ENCODE data around the gene RC3H2. TPM values are rescaled to one million over a fixed set of nuclear protein-coding genes. Genes with fewer than 3 reads are reported as not detected.
"Not testable (repeated sequence)": the region's sequence is repeated elsewhere in the genome, so short reads cannot be mapped to it uniquely, and the experiment has no call there.

RC3H2 gene
- total RNA-seq, 1 donor from 2014 or later = 33.8 TPM

DNA sequence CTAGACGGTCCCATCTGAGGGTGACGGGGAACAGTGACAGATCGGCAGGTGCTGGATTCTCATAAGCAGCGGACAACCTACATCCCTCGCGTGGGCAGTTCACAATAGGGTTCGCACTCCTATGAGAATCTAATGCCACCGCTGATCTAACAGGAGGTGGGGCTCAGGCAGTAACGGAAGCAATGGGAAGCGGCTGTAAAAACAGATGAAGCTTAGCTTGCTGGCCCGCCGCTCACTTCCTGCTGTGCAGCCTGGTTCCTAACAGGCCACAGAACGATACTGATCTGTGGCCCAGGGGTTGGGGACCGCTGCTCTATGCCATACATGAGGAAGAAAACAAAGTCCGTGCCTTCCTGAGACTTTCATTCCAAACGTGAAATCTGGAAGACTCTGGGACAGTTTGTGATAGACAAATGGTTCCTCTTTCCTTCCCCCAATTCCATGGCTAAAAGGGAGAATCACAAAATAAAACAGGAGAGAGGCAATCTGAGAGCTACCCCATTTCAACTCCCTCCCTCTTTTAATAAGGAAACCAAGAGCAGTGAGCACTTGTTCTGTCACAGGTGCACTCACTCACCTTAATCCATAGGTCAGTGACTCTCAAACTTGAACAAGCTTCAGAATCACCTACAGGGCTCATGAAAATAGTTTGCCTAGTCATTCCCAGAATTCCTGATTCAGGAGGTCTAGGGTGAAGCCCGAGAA is 88.8 kb downstream of the RC3H2 start:
- peak; percentile 71 for ATAC-seq (ENCODE audit: poor library complexity)
- DNase-seq = peak; percentile 67
- intact Hi-C loops (cut with DNase I) = loop anchor here (10.0 kb wide), 2 partner anchors 442 to 692 kb away; partner anchors contain the start of gene PTGS1

DNA sequence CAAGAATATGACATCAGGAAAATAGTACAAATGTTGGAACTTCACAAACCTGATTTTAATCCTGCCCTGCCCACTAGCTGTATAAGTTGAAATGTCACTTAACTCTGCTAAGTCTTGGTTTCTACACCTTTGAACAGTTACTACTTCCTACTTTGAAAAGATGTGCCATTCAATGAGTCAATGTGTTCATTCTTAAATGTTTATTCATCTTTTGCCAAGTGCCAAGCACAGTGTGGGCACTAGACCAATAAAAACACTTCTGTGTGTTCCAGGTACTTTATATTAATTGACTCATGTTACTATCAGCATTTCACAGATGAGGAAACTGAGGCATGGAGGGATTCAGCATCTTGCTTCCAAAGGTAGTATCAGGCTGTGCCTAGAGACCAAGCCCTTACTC is 89.6 kb downstream of the RC3H2 start:
- intact Hi-C loops (cut with DNase I) = loop anchor here (10.0 kb wide), 2 partner anchors 441 to 691 kb away; partner anchors contain the start of gene PTGS1
- ATAC-seq (ENCODE audit: poor library complexity) (no peak), DNase-seq (no peak)

GRCh38 chr9:122814545-122814944 is 90.6 kb downstream of the RC3H2 start:
- intact Hi-C loops (cut with DNase I) = loop anchor here (10.0 kb wide), 2 partner anchors 440 to 690 kb away; partner anchors contain the start of gene PTGS1
- no peak for DNase-seq
- no peak for ATAC-seq (ENCODE audit: poor library complexity)

DNA sequence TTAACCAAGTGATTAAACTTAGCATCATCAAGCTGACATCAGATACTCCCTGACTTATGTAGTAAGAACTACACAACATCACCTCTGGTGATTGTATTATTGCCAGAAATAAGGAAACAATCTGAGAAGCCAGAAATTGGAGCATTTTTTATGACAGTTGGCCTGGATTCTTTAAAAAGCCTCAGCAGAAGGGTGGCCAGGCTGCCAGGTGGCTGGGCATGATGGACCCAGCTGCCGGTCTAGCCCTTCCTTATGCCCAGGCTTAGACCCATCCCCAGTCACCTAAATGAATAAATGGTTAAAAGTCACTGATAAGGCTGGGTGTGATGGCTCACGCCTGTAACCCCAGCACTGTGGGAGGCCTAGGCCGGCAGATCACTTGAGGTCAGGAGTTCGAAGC is 92.4 kb downstream of the RC3H2 start:
- ATAC-seq (ENCODE audit: poor library complexity) = no peak
- no peak for DNase-seq
- intact Hi-C loops (cut with DNase I) = loop anchor here (10.0 kb wide), 2 partner anchors 438 to 688 kb away; partner anchors contain the start of gene PTGS1

DNA sequence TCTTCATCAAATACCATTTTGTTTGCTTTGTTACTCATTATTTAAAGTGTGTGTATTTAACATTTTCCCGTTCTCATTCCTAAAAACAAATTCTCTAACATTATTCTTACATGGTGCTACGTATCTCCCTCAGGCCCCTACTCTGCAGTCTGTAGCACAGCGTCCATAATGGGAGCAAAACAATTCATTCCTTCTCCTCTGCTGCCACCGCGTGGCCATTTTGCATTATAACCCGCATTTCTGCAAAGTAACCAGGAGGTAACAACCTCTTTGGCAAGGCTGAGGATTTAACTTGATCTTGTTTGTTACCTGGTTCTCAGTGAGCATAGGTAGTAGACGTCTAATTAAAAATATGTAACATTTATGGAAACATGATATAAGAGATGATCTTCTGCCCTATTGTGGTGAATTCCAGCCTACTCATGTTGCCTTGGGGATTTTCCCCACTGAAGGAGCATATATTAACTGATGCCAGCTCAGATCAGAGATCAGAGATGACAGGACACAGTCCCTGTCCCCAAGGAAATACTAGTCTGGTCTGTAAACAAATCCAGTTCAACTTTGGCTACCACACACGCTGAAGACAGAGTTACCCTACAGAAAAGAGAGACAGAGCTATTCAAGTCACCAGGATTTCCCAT is 94.7 kb downstream of the RC3H2 start:
- intact Hi-C loops (cut with DNase I) = loop anchor here (10.0 kb wide), 2 partner anchors 436 to 686 kb away; partner anchors contain the start of gene PTGS1
- ATAC-seq (ENCODE audit: poor library complexity) = peak; percentile 94
- DNase-seq = peak; percentile 71

- intact Hi-C loops (cut with DNase I) = loop anchor here (2.0 to 10.0 kb wide), 2 partner anchors 344 to 704 kb away; no protein-coding TSS in a partner anchor
Measured at GRCh38 chr9:122809261-122809660, 95.9 kb downstream of the RC3H2 start.

GRCh38 chr9:122808141-122808540 is 97.0 kb downstream of the RC3H2 start:
- intact Hi-C loops (cut with DNase I) = loop anchor here (2.0 to 10.0 kb wide), 2 partner anchors 343 to 703 kb away; no protein-coding TSS in a partner anchor
- DNase-seq (no peak), ATAC-seq (ENCODE audit: poor library complexity) (no peak)

More at GRCh38 chr9:122809261-122809660, 95.9 kb downstream of the RC3H2 start:
- ATAC-seq (ENCODE audit: poor library complexity); DNase-seq: not testable (repeated sequence)

- no peak for DNase-seq
- intact Hi-C loops (cut with DNase I) = loop anchor here (10.0 kb wide), 1 partner anchor 703 kb away; no protein-coding TSS in a partner anchor
- no peak for ATAC-seq (ENCODE audit: poor library complexity)
Measured at GRCh38 chr9:122807271-122807900, 97.8 kb downstream of the RC3H2 start.

GRCh38 chr9:122806661-122807060 is 98.5 kb downstream of the RC3H2 start:
- intact Hi-C loops (cut with DNase I) = loop anchor here (10.0 kb wide), 1 partner anchor 702 kb away; no protein-coding TSS in a partner anchor
- DNase-seq (no peak), ATAC-seq (ENCODE audit: poor library complexity) (no peak)

- intact Hi-C loops (cut with DNase I) = loop anchor here (10.0 kb wide), 1 partner anchor 696 kb away; no protein-coding TSS in a partner anchor
- ATAC-seq (ENCODE audit: poor library complexity) = no peak
- DNase-seq = no peak
Measured at GRCh38 chr9:122800066-122801060, 104.8 kb downstream of the RC3H2 start, which contains the start of gene OR1K1. Gene OR1K1, plus strand, starts transcription at chr9:122800123. Its CDS starts 0 bp downstream, at chr9:122800123.

DNA sequence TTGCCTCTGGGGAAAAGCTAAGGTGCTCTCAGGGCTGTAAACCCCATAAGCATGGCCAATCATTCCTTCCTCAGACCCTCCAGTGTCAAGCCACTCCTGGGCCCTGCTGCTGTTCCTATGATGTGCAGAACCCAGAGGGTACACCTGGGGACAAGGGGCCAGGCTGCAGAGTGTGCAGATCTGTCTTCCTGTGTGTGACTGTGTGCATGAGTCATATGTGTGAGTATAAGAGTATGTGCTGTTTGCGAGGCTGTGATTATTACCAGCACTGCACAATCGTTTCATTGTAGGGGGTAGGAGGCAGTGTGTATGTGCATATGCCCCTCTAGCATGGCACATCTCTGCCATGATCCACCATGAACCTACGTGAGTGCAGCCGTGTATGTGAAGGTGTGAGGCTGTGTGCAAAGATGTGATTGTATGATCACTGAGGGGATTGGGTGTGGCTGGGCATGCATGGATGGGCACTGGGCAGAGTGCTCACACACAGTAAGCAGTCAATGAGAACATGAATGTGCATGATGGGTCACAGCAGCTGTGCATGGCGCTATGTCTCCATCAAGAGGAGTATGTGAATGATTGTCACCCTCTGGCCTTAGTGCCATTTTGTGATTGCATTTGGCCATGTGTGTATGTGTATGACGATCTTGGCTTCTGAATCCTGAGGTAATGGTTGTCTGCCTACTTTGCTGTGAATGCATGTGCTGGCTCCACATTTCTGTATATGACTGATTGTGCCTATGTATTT is 107.7 kb downstream of the RC3H2 start:
- intact Hi-C loops (cut with DNase I) = no loop called here
- DNase-seq (no peak), ATAC-seq (ENCODE audit: poor library complexity) (no peak)

Other genes with a start within 250 kb of the RC3H2 start
- not detected for gene OR1B1, start 247.7 kb downstream of the RC3H2 start, total RNA-seq
- gene OR1L1, start 243.6 kb downstream of the RC3H2 start, total RNA-seq = not detected
- not detected for gene OR1L3, start 230.2 kb downstream of the RC3H2 start, total RNA-seq
- not detected for gene OR1L4, start 181.4 kb downstream of the RC3H2 start, total RNA-seq
- not detected for gene OR1L6, start 163.1 kb downstream of the RC3H2 start, total RNA-seq
- gene OR5C1, start 116.4 kb downstream of the RC3H2 start, total RNA-seq = not detected
- not detected for gene OR1K1, start 105.2 kb downstream of the RC3H2 start, total RNA-seq
- 7.4 TPM for gene PDCL, start 76.8 kb downstream of the RC3H2 start, total RNA-seq
- gene ZBTB6, start 8.0 kb upstream of the RC3H2 start, total RNA-seq = 4.5 TPM
- 4.7 TPM for gene ZBTB26, start 26.2 kb upstream of the RC3H2 start, total RNA-seq
- 43.1 TPM for gene RABGAP1, start 35.7 kb upstream of the RC3H2 start, total RNA-seq
- gene GPR21, start 128.3 kb upstream of the RC3H2 start, total RNA-seq = not detected